Stimulated activated CD4-positive, alpha-beta T cell treated with anti-CD3 and anti-CD28 coated beads, Interleukin-4, amount 100 ng/mL, for 4 hours (primary cell): ENCODE data around the gene PPP1R9B.

ENCODE experiments used
- DNase-seq, 2 experiments: peaks; one replicate each; pipeline ENCODE4 v3.0.0-alpha.2; 2020

PPP1R9B gene

DNA sequence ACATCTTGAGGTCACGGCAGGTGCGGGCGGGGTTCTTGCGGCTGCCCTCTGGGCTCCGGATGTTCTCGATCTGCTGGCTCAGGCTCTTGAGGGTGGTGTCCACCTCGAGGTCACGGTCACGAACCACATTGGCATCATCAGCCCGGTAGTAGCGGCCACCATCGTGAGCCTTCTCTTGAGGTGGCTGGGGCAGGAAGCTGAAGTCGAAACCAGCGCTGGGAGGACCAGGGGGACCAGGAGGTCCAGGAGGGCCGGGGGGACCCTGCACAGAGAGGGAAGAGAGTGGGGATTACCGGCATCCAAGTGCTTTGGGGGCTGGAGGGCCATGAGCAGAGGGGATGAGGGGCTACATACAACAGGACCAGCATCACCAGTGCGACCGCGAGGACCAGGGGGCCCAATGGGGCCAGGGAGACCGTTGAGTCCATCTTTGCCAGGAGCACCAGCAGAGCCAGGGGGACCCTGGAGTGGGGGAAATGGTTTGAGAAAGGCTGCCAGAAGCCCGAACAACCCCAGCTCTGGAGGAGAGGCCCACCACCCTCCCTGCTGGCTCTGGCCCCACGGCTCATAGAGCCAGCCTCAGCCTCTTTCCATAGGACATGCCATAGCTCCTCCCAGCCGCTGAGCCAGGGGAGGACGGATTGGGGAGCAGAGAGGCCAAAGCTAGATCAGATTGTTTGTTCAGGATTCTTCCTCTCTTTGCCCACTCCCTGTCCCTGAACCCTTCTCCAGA is 36.4 kb upstream of the PPP1R9B start:
- no peak for DNase-seq

DNA sequence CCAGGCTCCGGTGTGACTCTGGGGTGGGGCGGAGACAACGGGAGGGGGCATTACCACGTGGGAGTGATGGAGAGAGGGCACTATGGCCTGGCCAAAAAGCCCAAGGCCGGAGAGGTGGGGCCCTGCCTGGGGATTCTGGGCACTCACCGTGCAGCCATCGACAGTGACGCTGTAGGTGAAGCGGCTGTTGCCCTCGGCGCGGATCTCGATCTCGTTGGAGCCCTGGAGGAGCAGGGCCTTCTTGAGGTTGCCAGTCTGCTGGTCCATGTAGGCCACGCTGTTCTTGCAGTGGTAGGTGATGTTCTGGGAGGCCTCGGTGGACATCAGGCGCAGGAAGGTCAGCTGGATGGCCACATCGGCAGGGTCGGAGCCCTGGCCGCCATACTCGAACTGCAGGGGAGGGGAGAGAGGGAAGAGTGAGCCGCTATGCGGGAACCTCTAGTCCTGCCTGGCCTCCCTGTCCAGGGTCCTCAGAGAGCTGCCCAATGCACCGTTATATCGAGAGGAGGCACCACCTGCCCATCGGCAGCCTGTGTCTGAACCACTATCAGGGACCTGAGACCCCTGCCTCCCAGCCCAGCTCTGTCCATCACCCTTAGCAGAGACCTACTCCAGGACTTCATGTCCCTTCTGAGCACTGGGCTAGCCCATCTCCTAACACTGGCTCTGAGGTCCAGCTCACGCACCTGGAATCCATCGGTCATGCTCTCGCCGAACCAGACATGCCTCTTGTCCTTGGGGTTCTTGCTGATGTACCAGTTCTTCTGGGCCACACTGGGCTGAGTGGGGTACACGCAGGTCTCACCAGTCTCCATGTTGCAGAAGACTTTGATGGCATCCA is 35.4 kb upstream of the PPP1R9B start:
- DNase-seq = no peak

DNA sequence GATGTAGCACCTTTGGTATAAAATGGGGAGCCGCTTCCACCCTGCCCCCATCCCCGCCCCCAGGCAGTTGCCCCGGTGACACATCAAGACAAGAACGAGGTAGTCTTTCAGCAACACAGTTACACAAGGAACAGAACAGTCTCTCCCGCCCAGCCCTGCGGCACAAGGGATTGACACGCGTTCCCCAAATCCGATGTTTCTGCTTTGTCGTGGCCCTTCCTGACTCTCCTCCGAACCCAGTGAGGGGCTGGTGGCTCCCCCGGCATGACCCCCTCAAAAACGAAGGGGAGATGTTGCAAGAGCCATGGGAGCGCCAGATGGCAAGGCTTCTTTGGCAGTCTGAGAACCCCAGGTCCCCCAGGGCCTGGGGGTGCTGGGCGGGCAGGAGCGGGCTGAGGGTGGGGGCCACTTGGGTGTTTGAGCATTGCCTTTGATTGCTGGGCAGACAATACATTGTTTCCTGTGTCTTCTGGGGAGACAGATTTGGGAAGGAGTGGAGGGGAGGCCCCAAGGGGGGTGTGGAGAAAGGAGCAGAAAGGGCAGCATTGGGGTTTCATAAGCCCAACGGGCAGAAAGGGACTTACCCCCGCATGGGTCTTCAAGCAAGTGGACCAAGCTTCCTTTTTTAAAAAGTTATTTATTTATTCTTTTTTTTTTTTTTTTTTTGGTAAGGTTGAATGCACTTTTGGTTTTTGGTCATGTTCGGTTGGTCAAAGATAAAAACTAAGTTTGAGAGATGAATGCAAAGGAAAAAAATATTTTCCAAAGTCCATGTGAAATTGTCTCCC is 34.3 kb upstream of the PPP1R9B start:
- DNase-seq = no peak

DNA sequence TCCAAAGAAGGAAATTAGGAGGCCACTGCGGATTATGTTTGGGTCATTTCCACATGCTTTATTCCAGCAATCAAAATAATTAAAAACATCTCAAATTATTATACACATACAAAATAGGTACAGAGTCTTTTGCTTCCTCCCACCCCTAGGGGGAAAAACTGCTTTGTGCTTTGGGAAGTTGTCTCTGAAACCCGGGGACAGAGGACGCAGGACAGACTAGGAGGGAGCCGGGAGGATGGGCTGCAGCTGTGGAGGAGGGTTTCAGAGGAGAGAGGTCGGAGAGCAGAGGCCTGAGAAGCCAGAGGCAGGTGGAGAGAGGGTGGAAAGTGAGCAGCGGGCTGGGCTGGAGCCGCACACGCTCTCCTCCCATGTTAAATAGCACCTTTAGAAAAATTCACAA is 33.6 kb upstream of the PPP1R9B start:
- DNase-seq = no peak

DNA sequence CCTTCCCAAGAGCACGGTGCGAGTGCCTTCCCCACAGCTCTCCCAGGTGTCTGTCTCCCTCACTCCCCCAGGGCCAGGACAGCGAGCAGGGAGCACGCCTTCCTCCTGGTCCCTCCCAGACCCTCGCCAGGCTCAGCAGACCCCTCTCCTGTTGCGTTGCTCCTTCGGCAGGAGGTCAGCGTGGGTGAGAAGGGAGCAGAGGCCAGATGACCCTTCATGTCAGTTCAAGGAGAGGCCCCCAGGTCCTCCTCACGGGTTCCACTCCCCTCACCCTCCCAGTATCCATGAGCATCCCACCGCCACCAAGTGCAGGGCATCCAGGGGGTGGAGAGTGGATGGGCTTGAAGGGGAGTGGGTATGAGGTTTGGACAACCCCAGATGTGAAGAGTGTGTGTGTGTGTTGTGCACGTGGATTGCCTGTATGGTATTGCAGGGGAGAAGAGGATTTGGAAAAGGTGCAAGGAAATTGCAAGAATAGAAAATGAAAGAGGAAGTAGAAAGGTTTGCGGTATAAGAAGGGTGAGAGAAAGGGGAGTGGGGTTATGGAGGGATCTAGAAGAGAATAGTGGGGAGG is 33.0 kb upstream of the PPP1R9B start:
- no peak for DNase-seq

DNA sequence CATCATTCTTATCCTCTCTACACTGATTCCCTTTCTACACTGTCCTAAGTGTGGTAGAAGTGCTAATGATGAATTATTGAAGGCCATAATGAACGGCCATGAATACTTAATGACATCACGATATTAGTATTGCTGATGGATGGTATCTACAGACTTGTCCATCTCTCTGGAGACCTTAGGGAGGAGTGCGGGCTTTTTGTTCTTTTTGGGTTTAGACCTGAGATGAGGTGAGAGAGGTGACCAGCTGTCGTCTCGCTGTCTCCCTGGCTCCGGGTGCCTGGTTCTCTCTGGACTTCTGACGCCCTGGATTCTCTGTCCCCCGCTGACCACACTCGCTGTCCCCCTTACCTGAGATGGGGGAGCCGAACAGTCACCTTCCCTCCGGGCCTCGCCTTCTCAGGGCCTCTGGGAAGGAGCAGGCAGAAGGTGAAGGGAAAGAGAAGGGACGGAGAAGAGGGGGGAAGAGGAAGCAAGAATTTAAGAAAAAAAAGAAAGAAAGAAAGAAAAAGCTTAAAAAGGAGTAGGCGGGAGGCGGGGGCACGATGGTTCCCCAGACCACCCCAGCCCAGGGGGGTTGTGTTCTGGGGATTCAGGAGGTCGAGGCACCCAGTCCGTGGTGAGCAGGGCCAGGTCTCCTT is 32.4 kb upstream of the PPP1R9B start:
- no peak for DNase-seq

DNA sequence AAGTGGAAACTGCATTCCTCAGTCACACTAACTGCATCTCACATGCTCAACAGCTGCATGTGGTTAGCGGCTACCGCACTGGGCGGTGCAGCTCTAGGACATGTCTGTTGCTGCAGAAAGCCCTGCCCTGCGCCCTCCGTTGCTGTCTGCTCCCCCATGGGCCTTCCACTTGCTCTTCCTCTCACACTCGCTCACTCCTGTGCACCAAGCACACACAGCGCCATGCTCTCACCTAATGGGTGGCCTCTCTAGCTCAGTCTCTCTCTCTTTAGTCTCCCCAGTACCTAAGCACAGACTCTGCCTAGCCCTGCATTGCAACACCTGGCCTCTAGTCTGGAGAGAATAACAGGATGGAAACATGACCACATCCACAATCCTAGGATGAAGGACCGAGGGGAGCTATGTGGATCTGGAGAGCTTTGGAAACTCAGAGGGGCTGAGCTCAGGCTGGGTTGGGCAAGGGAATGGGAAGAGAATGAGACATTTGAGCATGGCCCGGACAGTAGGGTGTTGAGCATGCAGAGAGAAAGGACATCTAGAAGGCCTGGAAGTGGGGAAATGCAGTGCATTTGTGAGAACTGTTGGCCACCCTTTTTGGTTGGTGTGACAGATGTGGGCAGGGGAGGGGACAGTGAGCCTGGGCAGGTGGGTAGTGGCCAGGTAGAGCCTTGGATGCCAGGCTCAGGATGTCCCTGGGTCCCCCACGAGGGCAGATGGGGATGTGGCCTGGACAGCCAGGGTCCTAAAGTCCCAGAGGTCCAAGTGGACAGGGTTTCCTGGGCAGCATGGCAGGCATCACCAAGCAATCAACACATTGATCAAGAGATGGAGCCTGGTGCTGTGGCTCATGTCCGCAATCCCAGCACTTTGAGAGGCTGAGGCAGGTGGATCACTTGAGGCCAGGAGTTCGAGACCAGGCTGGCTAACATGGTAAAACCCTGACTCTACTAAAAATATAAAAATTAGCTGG is 31.4 kb upstream of the PPP1R9B start:
- no peak for DNase-seq

DNA sequence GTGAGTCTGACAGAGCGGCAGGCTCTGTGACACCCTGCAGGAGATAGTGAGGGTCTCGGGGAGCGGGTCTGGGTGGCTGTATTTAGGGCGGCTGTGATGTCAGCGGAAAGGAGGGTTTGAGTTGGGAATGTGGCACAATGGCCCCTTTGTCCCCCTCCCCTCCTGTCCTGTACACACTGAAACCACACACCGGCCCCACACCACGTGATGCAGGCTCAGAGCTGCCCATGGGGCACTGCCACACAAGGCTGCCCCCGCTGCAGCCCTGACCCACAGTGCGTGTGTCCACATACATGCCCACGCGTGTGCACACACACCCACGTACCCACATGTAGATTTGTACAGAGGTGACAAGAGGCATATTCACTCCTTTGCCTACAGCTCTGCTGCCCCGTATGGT is 30.7 kb upstream of the PPP1R9B start:
- DNase-seq = no peak

DNA sequence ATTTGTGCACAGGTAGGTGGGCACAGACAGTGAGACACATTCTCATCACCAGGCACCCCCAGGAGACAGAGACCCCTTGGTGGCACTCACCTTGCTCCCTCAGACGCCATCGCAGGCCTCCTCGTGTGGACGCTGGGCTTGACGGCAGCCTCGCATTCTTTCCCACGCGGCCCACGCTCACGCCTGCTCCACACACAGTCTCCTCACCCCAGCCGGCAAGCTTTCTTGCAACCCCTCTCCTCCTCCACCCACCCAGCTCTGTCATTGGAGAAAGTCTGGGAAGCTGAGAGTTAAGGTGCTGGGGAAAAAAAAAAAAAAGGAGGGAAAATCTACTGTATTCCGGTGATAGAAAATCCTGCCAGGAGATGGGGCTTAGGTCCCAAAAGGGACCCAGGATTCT is 30.1 kb upstream of the PPP1R9B start:
- no peak for DNase-seq

DNA sequence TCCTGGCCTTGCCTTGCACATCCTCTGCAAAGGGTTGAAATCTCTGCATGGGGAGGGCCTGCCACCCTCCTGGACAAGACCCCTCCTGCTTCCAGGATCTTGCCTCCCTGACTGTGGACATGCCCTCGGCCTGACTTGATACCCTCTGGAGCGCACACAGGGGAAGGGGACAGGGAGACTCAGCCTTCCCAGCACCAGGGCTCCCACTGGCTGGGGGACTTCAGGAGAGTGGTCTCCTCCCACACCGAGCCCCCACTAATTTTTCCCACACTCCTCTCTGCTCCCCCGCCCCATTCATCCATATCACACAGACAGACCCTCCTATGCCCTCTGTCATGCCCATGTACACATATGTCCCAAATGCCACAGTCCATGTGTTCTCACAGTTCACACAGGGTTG is 29.6 kb upstream of the PPP1R9B start:
- no peak for DNase-seq

DNA sequence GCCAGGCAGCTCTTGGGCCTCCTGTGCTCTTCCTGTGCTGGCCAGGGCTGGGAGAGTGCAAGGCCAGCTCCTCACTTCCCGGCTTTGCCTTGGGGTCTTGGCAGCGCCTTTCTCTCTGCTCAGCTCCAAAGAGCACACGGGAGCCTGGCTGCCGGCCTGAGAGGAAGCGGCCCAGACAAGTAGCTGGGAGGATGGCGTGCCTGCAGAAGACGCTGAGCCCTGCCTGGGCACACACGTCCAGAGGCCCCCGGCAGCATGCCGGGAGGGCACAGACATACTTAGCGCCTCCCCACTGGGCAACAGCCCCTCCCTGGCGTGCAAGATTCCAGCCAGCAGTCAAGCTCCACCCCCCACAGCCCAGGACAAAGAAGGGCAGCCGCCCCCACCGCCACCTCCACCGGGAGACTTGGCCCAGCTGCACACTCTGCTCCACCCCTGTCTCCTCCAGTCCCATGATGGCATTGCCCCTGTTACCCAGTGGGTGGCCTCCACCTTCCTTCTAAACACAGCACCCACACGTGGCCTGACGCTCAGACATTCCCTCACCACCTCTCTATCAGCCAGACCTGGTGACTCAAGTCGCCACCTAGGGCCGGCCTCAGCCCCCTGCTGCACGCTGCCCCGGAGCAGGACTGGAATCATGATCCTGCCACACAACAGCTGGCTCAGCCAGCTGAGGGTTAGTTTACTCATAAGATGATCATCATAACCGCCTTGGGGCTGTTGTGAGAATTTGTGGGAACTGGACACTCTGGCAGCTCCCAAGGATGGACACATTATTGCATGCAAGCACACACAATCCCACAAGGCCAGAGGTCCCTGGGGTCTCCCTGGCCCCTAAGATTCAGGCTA is 27.7 kb upstream of the PPP1R9B start:
- DNase-seq = peak; percentile 31 to 37

DNA sequence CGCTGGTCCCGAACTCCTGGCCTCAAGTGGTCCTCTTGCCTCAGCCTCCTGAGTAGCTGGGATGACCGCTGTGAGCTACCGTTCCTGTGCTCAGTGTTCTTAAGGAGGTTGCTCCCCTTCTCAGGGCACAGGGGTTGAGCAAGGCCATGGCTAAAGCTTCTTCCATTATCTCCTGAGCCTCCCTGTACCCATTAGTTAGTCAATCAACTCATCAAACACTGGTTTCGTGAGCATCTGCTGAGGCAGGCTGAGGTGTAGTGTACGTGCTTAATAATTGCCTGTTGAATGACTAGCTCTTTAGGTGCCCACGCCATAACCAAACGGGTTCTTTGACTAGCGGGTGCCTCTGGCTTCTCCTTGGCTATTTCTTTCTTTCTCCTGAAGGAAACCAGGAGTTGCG is 27.0 kb upstream of the PPP1R9B start:
- no peak for DNase-seq

DNA sequence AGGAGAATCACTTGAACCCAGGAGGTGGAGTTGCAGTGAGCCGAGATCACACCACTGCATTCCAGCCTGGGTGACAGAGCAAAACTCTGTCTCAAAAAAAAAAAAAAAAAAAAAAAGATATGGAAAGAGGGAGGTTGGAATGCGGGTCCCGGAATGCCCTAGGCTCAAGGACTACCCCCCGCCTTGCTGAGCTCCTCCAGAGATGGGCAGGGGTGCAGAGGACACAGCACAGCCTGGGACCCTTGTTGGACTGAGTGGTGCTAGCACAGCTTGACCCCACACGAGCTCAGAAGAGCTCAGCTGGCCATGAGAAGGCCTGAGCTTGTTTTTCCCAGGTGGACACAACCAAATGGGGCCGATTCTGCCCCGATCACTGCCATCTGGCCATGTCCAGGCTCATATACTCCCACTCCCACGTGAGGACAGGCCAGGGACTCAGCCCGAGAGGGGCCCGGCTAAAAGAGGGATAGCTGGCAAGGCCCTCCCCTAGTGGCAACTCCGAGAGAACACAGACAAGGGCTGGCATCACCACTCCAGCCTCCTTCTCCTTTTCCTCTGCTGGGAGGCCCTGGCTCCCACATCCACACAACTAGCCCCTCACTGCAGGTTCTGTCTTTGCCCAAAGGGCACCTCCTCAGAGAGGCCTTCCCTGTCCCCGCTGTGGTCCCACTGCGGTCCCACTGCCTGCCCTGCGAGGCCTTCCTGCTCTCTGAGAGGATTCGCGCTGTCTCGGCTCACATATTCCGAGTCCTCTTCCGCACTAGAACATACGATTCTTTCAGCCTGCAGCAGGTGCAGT is 26.3 kb upstream of the PPP1R9B start:
- no peak for DNase-seq

DNA sequence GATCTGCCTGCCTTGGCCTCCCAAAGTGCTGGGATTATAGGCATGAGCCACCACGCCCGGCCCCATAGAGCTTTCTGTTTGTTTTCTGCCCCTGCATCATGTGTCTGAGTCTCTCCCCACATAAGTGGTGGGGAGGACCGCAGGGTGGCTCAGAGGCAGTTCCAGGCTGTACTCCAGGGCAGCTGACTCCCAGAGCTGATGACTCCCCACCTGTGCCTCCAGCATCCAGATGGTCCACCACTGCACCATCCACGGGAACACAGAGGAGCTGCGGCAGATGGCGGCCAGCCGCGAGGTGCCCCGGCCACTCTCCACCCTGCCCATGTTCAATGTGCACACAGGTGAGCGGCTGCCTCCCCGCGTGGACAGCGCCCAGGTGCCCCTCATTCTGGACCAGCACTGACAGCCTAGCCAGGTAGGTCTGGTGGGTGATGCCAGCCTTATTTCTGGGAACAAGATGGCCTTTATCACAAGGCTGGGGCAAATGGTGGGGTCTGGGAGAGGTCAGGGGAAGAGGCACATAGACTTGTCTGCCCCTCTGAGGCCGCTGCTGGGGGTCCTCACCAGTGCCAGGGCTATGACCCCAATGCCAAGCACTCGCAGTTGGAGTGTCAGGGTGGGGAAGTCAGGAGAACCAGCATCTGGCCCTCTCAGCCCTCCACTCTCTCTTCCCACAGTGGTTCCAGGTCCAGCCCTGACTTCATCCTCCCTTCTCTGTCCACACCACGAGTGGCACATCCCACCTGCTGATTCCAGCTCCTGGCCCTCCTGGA is 24.7 kb upstream of the PPP1R9B start:
- DNase-seq = no peak

DNA sequence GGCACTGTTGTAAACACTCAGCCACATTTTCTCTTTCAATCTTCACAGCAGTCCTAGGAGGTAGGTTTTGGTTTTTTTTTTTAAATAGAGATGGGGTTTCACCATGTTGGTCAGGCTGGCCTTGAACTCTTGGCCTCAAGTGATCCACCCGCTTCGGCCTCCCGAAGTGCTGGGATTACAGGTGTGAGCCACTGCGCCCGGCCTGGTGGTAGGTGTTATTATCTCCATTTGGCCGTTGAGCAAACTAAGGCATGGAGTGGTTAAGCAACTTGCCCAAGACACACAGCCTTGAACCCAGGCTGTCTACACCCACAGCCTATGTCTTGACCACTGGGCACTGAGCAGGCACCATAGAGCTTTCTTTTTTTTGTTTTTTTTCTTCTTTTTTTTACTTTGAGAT is 24.0 kb upstream of the PPP1R9B start:
- DNase-seq = no peak

DNA sequence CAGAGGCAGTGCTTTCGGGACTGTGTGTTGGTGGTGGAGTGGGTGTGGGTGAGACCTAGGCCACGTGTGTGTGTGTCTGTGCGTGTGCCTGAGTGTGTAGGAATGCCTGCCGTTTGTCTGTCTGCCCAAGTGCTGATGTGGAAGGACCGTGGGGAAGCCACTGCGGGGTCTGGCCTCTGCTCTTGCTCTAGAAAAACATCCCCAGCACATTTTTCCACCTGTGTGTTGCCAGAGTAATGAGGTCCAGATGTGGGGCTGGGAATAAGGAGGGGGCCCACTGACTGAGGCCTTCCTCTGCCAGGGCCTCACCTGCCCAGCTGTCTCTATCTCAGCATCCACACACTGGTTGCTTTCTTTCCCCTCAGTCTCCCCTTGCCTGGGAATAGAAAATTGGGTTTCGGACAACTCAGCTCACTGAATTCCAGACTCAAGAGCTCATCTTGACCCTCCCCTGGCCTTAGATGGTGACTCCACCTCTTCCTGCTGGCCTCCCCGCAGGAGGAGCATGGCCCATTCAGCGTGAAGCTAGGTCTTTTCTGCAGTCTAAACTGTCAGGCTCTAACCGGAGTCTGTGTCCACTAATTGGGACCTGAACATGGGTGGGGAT is 23.0 kb upstream of the PPP1R9B start:
- DNase-seq = no peak

DNA sequence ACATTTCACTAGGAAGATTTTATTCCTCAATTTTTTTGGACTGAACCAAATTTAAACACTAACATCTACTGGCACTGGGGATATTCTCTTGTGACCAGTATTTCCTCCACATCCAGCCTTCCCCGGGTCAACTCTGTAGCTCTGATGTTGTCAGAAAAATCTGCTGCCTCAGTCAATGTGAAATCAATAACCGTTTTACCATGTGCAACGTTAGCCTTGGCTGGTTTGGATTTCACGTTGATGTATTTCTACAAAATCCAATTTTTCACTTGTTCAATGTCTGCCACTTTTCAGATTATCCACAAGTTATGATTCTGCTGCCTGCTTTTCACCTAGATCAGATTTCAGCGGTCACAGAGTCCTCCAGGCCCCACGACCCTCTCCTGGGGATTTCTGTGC is 22.5 kb upstream of the PPP1R9B start:
- DNase-seq = no peak

DNA sequence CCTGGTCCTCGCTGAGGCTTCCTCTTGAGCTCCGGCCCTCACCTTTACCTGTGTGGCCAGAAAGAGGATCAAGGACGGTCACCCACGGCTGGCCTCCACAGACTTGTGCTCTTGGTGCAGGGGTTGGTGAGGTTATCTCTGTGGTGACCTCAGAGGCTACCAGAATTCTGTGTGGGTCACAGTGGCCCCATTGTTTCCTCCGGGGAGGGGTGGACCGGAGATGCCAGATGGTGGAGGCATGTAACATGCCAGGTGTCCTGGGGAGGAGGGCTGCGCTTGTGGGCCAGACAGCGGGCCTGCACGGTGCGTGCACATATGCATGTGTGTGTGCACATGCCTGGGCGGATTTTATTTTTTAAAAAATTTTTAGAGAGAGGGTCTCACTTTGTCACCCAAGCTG is 21.7 kb upstream of the PPP1R9B start:
- DNase-seq = no peak
